GM12874 (cell line): ENCODE data around the gene NCOA1.

Experiments
- TF ChIP-seq, protein P1 (sequence below): IDR thresholded peaks from 2 replicates; pipeline ENCODE4 v1.5.1; 2011; ENCODE audit warnings: low read depth, mild to moderate bottlenecking, control low read depth, low read length, moderate library complexity; ENCODE audit not compliant: insufficient read depth

Gene NCOA1

DNA sequence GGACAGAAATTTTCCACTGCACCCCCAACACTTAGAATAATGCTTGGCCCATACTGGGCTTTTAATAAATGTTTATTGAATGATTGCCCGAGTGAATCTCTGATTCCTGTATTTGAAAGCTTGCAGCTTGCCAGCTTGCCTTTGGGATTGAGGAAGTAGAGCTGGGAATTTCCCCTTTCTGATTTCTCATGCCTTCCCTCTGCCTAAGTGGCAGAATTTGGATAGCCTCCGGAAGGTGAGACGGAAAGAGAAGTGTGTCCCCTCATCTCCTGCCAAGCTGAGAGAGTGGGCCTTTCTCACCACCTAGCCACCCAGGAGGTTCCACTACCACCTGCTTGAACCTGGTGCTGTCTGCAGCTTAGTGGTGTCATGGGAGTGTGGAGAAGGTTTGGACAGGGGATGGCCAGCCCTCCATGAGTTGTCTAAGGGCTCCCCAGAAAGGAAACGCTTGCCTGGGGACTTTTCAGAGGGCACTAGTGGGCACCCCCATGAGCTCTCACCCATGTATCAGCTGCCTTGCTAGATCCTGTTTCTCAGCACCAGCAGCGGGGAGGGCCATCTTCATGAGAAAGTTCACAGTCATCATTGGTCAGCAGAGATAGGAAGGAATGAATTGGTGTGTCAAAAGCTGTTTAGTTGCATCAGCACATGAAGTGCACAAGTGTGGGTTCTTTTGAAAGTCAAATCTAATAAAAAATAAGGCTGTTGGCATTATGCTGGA is 8.6 kb upstream of the NCOA1 start:
- TF ChIP-seq, protein P1, sequence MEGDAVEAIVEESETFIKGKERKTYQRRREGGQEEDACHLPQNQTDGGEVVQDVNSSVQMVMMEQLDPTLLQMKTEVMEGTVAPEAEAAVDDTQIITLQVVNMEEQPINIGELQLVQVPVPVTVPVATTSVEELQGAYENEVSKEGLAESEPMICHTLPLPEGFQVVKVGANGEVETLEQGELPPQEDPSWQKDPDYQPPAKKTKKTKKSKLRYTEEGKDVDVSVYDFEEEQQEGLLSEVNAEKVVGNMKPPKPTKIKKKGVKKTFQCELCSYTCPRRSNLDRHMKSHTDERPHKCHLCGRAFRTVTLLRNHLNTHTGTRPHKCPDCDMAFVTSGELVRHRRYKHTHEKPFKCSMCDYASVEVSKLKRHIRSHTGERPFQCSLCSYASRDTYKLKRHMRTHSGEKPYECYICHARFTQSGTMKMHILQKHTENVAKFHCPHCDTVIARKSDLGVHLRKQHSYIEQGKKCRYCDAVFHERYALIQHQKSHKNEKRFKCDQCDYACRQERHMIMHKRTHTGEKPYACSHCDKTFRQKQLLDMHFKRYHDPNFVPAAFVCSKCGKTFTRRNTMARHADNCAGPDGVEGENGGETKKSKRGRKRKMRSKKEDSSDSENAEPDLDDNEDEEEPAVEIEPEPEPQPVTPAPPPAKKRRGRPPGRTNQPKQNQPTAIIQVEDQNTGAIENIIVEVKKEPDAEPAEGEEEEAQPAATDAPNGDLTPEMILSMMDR, result no peak

- TF ChIP-seq, protein P1, result no peak
Measured at GRCh38 chr2:24482972-24483300, 8.1 kb upstream of the NCOA1 start.

- TF ChIP-seq, protein P1, result no peak
Measured at GRCh38 chr2:24485197-24485596, 5.9 kb upstream of the NCOA1 start.

- TF ChIP-seq, protein P1, result no peak
Measured at GRCh38 chr2:24486636-24487205, 4.3 kb upstream of the NCOA1 start.

DNA sequence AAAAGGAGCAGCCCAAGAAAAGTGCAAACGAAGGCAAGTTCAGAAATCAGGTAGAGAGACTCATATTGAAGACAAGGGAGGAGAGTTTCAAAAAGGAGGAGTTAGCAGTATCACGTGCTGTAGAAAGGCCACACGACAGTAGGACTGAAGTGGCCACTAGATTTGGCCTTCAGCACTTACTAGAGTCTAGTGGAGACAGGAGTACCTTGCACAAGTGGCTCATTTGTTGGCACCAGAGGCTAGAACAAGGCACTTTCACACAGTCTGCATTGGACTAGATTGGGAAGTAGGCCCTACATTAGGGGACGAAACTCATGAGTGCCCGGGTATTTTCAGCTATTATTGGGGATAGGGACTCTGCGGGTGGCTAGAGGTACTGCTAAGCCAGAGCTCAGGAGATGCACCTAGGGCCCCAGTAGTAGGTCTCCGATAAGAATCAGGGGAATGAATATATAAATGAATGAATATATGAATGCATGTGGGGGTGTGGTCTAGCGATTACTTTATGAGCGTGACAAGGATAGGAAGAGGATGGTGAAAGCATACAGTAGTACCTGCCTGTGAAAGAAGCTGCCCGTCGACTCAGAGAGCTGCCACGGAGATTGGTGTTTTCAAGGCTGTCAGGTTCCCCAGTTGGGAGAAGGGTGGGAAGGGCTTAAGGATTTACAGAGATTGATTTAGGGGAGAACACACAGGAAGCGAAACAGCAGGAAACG is 1.4 kb upstream of the NCOA1 start:
- TF ChIP-seq, protein P1, result no peak

DNA sequence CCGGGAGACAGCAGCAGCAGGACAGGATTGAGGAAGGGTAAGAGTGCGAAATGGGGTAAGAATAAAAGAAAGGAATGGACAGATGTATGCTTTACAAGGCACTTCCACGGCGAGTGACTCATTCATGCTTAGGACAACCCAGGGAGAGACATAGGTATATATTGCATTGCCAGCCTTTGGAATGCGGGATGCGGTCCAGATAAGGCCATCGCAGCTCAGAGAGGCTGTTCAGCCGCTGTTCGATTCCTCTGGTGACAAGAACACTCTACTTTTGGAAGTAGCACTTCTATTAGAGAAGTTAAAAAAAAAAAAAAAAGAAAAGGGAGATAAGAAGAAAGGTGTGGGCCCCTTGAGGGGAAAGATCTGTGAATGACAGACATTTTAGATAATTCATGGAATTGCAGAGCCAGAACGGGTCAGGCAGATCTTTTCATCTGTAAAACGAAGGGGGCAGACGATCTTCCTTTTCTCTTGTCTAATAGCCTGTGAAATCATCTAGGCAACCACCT is 819 bp upstream of the NCOA1 start:
- TF ChIP-seq, protein P1, result no peak
